PC-3 (cell line): Measurements from ENCODE around the gene ATG9A.

ENCODE experiments used
- EZH2 ChIP-seq: fragments of 300-600 bp; sonication (generic); IDR thresholded peaks from one replicate; pipeline ENCODE4 v1.6.1; 2017; ENCODE audit warnings: antibody characterized with exemption, mild to moderate bottlenecking, low read length; ENCODE audit not compliant: unreplicated experiment
- EZH2phosphoT487 ChIP-seq: fragments of 300-600 bp; sonication (generic); IDR thresholded peaks from 2 replicates; pipeline ENCODE4 v1.6.1; 2018; ENCODE audit warnings: mild to moderate bottlenecking, antibody characterized with exemption, low read length, borderline replicate concordance
- TF ChIP-seq, protein P1 (sequence below): fragments of 300-600 bp; sonication (generic); conservative IDR thresholded peaks from 2 replicates; pipeline ENCODE4 v1.5.1; 2017; ENCODE audit warnings: antibody characterized with exemption, low read depth, mild to moderate bottlenecking, low read length

GRCh38 chr2:219219784-219220532, 9.5 kb downstream of the ATG9A start:
- TF ChIP-seq, protein P1, sequence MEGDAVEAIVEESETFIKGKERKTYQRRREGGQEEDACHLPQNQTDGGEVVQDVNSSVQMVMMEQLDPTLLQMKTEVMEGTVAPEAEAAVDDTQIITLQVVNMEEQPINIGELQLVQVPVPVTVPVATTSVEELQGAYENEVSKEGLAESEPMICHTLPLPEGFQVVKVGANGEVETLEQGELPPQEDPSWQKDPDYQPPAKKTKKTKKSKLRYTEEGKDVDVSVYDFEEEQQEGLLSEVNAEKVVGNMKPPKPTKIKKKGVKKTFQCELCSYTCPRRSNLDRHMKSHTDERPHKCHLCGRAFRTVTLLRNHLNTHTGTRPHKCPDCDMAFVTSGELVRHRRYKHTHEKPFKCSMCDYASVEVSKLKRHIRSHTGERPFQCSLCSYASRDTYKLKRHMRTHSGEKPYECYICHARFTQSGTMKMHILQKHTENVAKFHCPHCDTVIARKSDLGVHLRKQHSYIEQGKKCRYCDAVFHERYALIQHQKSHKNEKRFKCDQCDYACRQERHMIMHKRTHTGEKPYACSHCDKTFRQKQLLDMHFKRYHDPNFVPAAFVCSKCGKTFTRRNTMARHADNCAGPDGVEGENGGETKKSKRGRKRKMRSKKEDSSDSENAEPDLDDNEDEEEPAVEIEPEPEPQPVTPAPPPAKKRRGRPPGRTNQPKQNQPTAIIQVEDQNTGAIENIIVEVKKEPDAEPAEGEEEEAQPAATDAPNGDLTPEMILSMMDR = no peak
- TF ChIP-seq EZH2 (no peak), EZH2phosphoT487 (no peak)
